ENCODE results near the gene SLC38A8.

SLC38A8 gene

DNA sequence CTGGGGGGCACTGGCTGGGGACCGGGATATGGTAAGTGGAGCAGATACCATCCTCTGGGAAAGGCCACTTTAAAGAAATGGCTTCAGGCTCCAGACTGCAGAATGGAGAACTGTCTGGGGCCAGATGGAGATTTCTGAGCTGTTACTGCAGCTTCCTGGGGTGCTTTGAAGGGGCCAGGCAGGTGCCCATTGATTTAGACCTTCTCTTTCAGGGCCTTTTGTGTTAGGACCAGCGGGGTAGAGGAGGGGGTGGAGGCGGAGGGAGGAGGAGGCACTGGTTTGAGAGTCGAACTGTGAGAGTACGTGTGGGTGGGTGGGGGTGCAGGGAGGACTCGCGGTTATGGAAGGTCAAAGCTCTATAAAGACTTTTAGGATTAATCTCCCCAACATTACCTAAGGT is 63.2 kb downstream of the SLC38A8 start:
- Histone ChIP-seq H3K4me1 (ENCODE audit: control insufficient read depth in 1 of 2, insufficient read depth in 1 of 2, low read depth in 1 of 2, low read length in 1 of 2) (no peaks in the 10 kb centered on the region), H3K9me3 (peaks cover 7% of the 10 kb centered on the region), H3K27me3 (peaks cover 20% of the 10 kb centered on the region), H3K27ac (no peak overlapping the region), H3K36me3 (no peaks in the 10 kb centered on the region), H3K4me3 (ENCODE audit: low read depth in 1 of 2, low read length in 1 of 2) (no peak overlapping the region)
- TF ChIP-seq, protein P1, sequence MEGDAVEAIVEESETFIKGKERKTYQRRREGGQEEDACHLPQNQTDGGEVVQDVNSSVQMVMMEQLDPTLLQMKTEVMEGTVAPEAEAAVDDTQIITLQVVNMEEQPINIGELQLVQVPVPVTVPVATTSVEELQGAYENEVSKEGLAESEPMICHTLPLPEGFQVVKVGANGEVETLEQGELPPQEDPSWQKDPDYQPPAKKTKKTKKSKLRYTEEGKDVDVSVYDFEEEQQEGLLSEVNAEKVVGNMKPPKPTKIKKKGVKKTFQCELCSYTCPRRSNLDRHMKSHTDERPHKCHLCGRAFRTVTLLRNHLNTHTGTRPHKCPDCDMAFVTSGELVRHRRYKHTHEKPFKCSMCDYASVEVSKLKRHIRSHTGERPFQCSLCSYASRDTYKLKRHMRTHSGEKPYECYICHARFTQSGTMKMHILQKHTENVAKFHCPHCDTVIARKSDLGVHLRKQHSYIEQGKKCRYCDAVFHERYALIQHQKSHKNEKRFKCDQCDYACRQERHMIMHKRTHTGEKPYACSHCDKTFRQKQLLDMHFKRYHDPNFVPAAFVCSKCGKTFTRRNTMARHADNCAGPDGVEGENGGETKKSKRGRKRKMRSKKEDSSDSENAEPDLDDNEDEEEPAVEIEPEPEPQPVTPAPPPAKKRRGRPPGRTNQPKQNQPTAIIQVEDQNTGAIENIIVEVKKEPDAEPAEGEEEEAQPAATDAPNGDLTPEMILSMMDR (IDR thresholded peaks at IDR 0.05): no peak

DNA sequence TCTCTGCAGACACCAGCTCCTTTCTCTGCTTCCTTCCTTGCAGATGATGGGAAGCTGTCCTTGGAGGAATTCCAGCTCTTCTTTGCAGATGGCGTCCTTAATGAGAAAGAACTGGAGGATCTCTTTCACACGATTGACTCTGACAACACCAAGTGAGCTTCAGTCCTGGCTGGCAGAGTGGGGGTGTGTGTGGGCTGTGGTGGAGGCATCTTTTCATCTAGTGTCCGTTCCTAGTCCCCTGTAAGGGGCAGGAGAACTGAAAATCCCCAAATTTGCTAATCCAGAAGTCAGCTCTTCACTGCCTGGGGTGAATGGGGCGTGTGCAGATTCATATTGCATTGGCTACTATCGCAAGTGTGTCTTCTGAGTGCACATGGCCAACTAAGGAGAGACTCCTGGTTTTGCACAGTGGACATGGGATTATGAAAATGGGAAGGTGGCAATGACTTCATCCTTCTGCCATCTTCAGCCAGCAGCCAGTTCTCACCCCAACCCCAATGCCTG is 64.1 kb downstream of the SLC38A8 start:
- TF ChIP-seq, protein P1 (IDR thresholded peaks at IDR 0.05): no peak
- Histone ChIP-seq H3K4me3 (ENCODE audit: low read depth in 1 of 2, low read length in 1 of 2) (no peak overlapping the region), H3K27ac (no peak overlapping the region), H3K27me3 (peaks cover 28% of the 10 kb centered on the region), H3K36me3 (no peaks in the 10 kb centered on the region), H3K4me1 (ENCODE audit: control insufficient read depth in 1 of 2, insufficient read depth in 1 of 2, low read depth in 1 of 2, low read length in 1 of 2) (no peaks in the 10 kb centered on the region), H3K9me3 (peaks cover 7% of the 10 kb centered on the region)

DNA sequence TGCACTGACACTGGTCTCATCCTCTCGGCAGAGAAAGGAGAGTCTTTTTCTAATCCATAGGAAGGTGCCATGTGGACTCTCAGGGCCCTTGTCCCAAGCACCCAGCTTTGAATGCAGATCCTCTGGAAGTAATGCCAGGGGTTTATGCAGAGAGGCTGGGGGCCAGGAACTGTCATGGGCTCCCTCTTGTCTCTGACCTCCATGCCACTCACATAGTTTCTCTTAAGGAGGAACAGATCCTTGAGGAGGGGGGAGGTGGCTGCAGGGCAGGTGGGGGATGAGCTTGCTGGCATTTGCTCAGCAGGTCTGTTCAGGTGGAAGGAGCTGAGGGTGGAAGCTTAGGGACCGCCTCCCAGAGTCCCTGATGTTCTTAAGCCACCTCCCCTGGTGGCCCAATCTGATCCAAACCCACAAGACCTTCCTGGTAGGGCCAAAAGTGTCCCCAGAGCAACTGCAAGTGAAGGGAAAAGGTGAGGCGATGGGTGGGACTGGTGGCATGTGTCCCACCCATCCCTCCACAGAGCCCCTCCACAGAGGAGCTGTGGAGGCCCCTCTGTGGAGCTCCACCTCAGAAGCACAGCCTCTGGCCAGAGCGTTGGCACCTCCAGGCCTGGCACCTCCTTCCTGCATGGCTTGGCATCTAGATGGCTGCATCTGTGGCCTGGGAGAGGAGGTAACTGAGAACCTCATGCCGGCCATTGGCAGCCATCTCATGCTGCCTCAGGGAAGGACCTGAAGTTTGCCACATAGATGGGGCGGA is 65.4 kb downstream of the SLC38A8 start:
- no peak overlapping the region for H3K27ac ChIP-seq
- no peaks in the 10 kb centered on the region for H3K36me3 ChIP-seq
- H3K4me1 ChIP-seq (ENCODE audit: control insufficient read depth in 1 of 2, insufficient read depth in 1 of 2, low read depth in 1 of 2, low read length in 1 of 2): no peaks in the 10 kb centered on the region
- H3K9me3 ChIP-seq: peaks cover 7% of the 10 kb centered on the region
- peaks cover 35% of the 10 kb centered on the region for H3K27me3 ChIP-seq
- TF ChIP-seq, protein P1 (IDR thresholded peaks at IDR 0.05): no peak
- no peak overlapping the region for H3K4me3 ChIP-seq (ENCODE audit: low read depth in 1 of 2, low read length in 1 of 2)

DNA sequence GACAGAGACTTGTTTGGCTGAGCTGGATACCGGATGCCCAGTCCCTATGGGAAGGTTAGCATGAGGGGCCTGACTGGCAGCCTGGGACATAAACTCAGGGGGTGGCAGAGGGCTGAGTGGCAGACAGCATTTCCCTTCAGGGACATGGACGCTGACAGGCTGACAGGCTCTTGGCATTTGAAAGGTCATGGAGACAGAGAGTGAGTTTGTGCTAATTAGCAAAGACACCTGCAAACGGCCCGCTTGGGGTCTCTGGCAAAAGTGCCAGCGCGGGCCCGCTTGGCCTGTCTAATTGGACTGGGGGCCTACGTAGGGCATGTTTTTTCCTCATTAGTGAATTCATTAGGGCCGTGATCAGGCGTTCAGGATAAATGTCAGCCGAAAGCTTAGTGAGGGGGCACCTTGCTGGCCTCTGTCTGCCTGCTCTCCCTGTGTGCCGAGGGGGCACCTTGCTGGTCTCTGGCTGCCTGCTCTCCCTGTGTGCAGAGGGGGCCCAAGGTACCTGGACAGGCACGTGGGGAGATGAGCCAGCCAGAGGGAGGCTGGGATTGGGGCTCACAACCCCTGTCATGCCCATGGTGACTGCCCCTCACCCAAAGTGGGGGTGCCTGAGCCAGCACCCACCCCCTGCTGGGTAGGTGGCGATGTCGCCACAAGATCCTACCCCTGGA is 66.9 kb downstream of the SLC38A8 start:
- H3K4me3 ChIP-seq (ENCODE audit: low read depth in 1 of 2, low read length in 1 of 2): no peak overlapping the region
- no peaks in the 10 kb centered on the region for H3K4me1 ChIP-seq (ENCODE audit: control insufficient read depth in 1 of 2, insufficient read depth in 1 of 2, low read depth in 1 of 2, low read length in 1 of 2)
- TF ChIP-seq, protein P1 (IDR thresholded peaks at IDR 0.05): no peak
- H3K36me3 ChIP-seq: no peaks in the 10 kb centered on the region
- peaks cover 50% of the 10 kb centered on the region for H3K27me3 ChIP-seq
- H3K27ac ChIP-seq: no peak overlapping the region
- H3K9me3 ChIP-seq: peaks cover 7% of the 10 kb centered on the region

DNA sequence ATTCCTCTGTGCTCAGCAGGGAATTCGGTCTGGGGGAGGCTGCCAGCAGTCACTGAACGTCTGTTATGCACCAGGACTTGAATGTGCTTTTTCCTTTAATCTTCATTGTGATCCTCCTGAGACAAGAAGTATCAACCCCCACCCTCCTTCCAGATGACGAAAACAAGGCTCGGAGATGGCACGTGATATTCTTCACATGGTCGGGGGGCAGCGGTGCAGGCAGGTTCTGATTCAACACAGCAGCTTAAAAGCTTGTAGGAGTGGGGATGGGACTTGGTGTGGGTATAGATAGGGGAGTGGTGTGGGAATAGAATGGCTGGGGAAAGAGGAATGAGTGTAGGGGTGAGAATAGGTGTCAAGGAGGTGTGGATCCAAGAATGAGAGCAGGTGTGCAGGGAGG is 68.1 kb downstream of the SLC38A8 start:
- no peak overlapping the region for H3K4me3 ChIP-seq (ENCODE audit: low read depth in 1 of 2, low read length in 1 of 2)

More for the DNA sequence above, 68.1 kb downstream of the SLC38A8 start:
- H3K4me1 ChIP-seq (ENCODE audit: control insufficient read depth in 1 of 2, insufficient read depth in 1 of 2, low read depth in 1 of 2, low read length in 1 of 2): no peaks in the 10 kb centered on the region
- H3K27me3 ChIP-seq: peaks cover 63% of the 10 kb centered on the region
- peaks cover 7% of the 10 kb centered on the region for H3K9me3 ChIP-seq
- no peak overlapping the region for H3K27ac ChIP-seq
- TF ChIP-seq, protein P1 (IDR thresholded peaks at IDR 0.05): no peak
- H3K36me3 ChIP-seq: no peaks in the 10 kb centered on the region
